Measurements from ENCODE around the gene VCL. TPM values are rescaled to one million over a fixed set of nuclear protein-coding genes. Genes with fewer than 3 reads are reported as not detected.

The VCL gene
- total RNA-seq, 1 experiment from 2014 or later, result 176 TPM

DNA sequence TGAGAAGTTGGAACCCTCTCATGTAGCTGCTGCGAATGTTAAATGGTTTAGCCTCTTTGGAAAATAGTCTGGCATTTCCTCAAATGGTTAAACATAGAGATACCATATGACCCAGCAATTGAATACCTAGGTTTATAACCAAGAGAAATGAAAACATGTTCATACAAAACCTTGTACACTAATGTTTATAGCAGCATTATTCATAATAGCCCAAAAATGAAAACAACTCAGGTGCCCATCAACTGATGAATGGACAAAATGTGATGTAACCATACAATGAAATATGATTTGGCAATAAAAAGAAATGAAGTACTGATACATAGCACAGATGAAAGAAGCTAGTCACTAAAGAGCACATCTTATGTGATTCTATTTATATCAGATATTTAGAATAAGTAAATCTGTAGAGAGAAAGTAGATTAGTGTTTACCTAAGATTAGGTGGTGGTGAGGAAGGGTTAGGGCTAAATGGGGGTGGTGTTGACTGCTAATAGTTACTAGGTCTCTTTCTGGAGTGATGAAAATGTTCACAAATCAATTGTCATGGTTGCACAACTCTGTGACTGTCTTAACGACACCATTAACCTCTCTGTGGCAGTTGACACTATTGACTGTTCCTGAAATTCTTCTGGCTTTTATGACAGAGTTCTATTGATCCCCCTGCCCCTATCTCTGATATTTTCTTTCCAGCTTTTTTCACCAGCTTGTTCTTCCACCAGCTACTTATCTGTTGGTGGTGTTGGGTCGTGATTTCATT is 35.2 kb downstream of the VCL start:
- no peak for DNase-seq (ENCODE audit: low spot score)
- intact Hi-C loops (cut with micrococcal nuclease; ENCODE audit: unreplicated experiment), result no loop called here
- Histone ChIP-seq H3K36me3 (ENCODE audit: insufficient read depth, low read length, poor library complexity, severe bottlenecking) (no peaks in the 10 kb centered on the region), H3K27me3 (replicated peaks; ENCODE audit: insufficient read depth, low read depth, low read length, poor library complexity) (no peaks in the 10 kb centered on the region), H3K4me1 (ENCODE audit: insufficient read depth, low read length, poor library complexity, severe bottlenecking) (peaks cover 68% of the 10 kb centered on the region), H3K9me3 (ENCODE audit: low read depth, low read length, poor library complexity, severe bottlenecking) (no peaks in the 10 kb centered on the region), H3K27ac (ENCODE audit: low read depth, low read length, poor library complexity, severe bottlenecking) (peak overlapping the region; percentile 46), H3K4me3 (ENCODE audit: low read depth, low read length, poor library complexity, severe bottlenecking) (no peak overlapping the region)
- no TSS peak for BruUV-seq (replicated peaks)
- ChIA-PET POLR2A (ENCODE audit: low non-redundant PET) (no interaction called here), CTCF (no interaction called here)
- no peak for TF ChIP-seq EZH2 (IDR thresholded peaks at IDR 0.05; ENCODE audit: borderline replicate concordance, low read depth, low read length, poor library complexity, severe bottlenecking)
- TF ChIP-seq, protein P1, sequence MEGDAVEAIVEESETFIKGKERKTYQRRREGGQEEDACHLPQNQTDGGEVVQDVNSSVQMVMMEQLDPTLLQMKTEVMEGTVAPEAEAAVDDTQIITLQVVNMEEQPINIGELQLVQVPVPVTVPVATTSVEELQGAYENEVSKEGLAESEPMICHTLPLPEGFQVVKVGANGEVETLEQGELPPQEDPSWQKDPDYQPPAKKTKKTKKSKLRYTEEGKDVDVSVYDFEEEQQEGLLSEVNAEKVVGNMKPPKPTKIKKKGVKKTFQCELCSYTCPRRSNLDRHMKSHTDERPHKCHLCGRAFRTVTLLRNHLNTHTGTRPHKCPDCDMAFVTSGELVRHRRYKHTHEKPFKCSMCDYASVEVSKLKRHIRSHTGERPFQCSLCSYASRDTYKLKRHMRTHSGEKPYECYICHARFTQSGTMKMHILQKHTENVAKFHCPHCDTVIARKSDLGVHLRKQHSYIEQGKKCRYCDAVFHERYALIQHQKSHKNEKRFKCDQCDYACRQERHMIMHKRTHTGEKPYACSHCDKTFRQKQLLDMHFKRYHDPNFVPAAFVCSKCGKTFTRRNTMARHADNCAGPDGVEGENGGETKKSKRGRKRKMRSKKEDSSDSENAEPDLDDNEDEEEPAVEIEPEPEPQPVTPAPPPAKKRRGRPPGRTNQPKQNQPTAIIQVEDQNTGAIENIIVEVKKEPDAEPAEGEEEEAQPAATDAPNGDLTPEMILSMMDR (conservative IDR thresholded peaks at IDR 0.05; ENCODE audit: low read depth, low read length), result no peak

DNA sequence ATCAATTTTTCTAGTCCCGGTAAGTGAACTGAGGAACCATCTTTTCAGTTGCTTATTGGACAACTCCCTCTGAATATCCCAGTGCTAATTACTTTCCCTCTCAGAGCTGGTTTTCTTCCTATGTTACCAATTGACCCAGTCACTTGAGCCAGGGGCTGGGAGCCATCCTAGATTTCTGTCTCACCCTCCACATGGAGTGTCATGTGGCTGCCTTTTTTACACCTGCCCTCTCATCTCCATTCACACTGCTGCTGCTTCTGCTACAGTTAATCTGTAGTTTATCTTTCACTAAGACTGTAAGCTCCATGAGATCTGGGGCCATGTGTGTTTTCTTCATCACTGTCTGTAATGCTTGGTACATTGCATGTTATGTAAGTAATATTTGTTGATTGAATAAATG is 35.8 kb downstream of the VCL start:
- BruUV-seq (replicated peaks), result no TSS peak
- ChIA-PET CTCF (no interaction called here), POLR2A (ENCODE audit: low non-redundant PET) (no interaction called here)
- H3K4me3 ChIP-seq (ENCODE audit: low read depth, low read length, poor library complexity, severe bottlenecking), result no peak overlapping the region
- intact Hi-C loops (cut with micrococcal nuclease; ENCODE audit: unreplicated experiment), result no loop called here
- no peak for DNase-seq (ENCODE audit: low spot score)
- H3K36me3 ChIP-seq (ENCODE audit: insufficient read depth, low read length, poor library complexity, severe bottlenecking), result no peaks in the 10 kb centered on the region
- TF ChIP-seq, protein P1 (conservative IDR thresholded peaks at IDR 0.05; ENCODE audit: low read depth, low read length), result no peak
- no peak for TF ChIP-seq EZH2 (IDR thresholded peaks at IDR 0.05; ENCODE audit: borderline replicate concordance, low read depth, low read length, poor library complexity, severe bottlenecking)
- peak overlapping the region; percentile 46 for H3K27ac ChIP-seq (ENCODE audit: low read depth, low read length, poor library complexity, severe bottlenecking)
- H3K4me1 ChIP-seq (ENCODE audit: insufficient read depth, low read length, poor library complexity, severe bottlenecking), result peaks cover 73% of the 10 kb centered on the region
- H3K9me3 ChIP-seq (ENCODE audit: low read depth, low read length, poor library complexity, severe bottlenecking), result no peaks in the 10 kb centered on the region
- H3K27me3 ChIP-seq (replicated peaks; ENCODE audit: insufficient read depth, low read depth, low read length, poor library complexity), result no peaks in the 10 kb centered on the region

DNA sequence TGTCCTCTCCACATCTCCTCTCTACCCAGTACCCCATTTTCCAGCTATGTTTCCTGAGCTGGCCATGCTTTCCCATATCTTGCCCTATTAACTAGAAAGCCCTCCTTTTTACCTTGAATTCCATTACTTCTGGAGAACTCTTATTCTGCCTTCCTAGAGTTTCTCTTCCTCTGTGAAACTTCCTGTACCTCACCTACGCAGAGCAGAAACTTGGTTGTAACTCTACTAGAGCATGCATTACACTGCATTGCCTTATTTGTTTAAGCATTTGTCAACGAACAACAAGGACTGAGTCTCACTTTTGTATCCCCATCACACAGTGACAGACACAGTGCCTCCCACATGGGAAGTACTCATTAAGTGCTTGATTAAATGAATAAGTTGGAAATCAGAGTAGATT is 36.4 kb downstream of the VCL start:
- Histone ChIP-seq H3K4me3 (ENCODE audit: low read depth, low read length, poor library complexity, severe bottlenecking) (no peak overlapping the region), H3K4me1 (ENCODE audit: insufficient read depth, low read length, poor library complexity, severe bottlenecking) (peaks cover 74% of the 10 kb centered on the region), H3K27ac (ENCODE audit: low read depth, low read length, poor library complexity, severe bottlenecking) (peak overlapping the region; percentile 46), H3K27me3 (replicated peaks; ENCODE audit: insufficient read depth, low read depth, low read length, poor library complexity) (no peaks in the 10 kb centered on the region), H3K9me3 (ENCODE audit: low read depth, low read length, poor library complexity, severe bottlenecking) (no peaks in the 10 kb centered on the region), H3K36me3 (ENCODE audit: insufficient read depth, low read length, poor library complexity, severe bottlenecking) (no peaks in the 10 kb centered on the region)
- CTCF ChIA-PET, result interaction anchor here (1.0 to 1.3 kb wide), 2 partner anchors 8 to 14 kb away, joined by 3 to 4 read pairs; no protein-coding TSS in a partner anchor
- DNase-seq (ENCODE audit: low spot score), result no peak
- TF ChIP-seq, protein P1 (conservative IDR thresholded peaks at IDR 0.05; ENCODE audit: low read depth, low read length), result no peak
- TF ChIP-seq EZH2 (IDR thresholded peaks at IDR 0.05; ENCODE audit: borderline replicate concordance, low read depth, low read length, poor library complexity, severe bottlenecking), result no peak
- intact Hi-C loops (cut with micrococcal nuclease; ENCODE audit: unreplicated experiment), result no loop called here
- BruUV-seq (replicated peaks), result no TSS peak
- POLR2A ChIA-PET (ENCODE audit: low non-redundant PET), result no interaction called here

Measured in A673 (cell line).